Measurements from ENCODE around the gene ZNF383.
"Not testable (repeated sequence)": the region's sequence is repeated elsewhere in the genome, so short reads cannot be mapped to it uniquely, and the experiment has no call there.

Gene ZNF383

GRCh38 chr19:37217775-37218591, at the start of gene ZNF383:
Gene ZNF383, plus strand, starts transcription at chr19:37218214. Its CDS starts 12,240 bp downstream, at chr19:37230454.
- peak; percentile 82 for DNase-seq

GRCh38 chr19:37172368-37173366, 45.3 kb upstream of the ZNF383 start, which contains the start of gene ZNF585A:
Gene ZNF585A, minus strand, starts transcription at chr19:37172695. Its CDS starts 2,785 bp downstream, at chr19:37169910.
- DNase-seq = peak; percentile 95

GRCh38 chr19:37186071-37186470, 31.9 kb upstream of the ZNF383 start:
- DNase-seq = not testable (repeated sequence)

DNA sequence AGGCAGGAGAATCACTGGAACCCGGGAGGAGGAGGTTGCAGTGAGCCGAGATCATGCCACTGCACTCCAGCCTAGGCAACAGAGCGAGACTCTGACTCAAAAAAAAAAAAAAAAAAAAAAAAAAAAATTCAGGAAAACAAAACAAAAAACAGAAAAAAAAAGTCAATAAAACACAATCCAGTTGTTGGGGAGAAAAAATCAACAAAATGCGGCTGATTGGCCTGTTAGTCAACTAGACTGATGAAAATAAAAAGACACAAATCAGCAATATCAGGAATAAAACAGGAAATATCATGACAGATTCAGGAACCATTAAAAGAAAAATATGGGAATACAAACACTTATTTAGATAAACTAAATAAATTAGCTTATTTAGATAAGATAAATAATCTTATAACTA, 22.8 kb upstream of the ZNF383 start:
- DNase-seq = not testable (repeated sequence)

DNA sequence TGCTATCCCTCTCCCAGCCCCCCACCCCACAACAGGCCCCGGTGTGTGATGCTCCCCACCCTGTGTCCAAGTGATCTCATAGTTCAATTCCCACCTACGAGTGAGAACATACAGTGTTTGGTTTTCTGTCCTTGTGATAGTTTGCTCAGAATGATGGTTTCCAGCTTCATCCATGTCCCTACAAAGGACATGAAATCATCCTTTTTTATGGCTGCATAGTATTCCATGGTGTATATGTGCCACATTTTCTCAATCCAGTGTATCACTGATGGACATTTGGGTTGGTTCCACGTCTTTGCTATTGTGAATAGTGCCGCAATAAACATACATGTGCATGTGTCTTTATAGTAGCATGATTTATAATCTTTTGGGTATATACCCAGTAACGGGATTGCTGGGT, 20.9 kb upstream of the ZNF383 start:
- DNase-seq = not testable (repeated sequence)

- no peak for DNase-seq
Observed at GRCh38 chr19:37197768-37198167, 20.2 kb upstream of the ZNF383 start.

GRCh38 chr19:37217480-37217774, 587 bp upstream of the ZNF383 start:
- DNase-seq = no peak

GRCh38 chr19:37218592-37218935, 550 bp downstream of the ZNF383 start:
- DNase-seq = no peak

GRCh38 chr19:37220383-37220782, 2.4 kb downstream of the ZNF383 start:
- no peak for DNase-seq

DNA sequence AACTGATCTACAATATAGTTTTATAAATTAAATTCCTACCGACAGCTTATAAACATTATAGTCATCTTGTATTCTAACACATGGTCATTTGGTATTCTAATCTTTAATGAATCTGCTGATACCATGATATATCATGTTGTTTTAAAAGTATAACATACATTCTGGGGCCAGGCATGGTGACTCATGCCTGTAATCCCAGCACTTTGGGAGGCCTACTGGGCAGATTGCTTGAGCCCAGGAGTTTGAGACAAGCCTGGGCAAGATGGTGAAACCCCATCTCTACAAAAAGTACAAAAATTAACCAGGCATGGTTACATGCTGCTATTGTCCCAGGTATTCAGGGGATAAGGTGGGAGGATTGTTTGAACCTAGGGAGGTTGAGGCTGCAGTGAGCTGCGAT, 3.1 kb downstream of the ZNF383 start:
- DNase-seq = no peak

DNA sequence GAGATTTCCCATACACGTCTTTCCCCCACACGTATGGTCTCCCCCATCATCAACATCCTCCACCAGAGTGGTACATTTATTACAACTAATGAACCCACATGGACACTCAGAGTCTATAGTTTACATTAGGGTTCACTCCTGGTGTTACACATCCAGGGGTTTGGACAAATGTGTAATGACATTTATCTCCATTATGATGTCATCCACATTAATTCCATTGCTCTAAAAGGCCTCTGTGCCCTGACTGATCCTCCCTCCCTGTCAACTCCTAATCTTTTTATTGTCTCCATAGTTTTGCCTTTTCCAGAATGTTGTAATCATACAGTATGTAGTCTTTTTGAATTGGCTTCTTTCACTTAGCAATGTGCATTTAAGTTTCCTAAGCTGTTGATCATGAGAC, 8.2 kb downstream of the ZNF383 start:
- DNase-seq = no peak

DNA sequence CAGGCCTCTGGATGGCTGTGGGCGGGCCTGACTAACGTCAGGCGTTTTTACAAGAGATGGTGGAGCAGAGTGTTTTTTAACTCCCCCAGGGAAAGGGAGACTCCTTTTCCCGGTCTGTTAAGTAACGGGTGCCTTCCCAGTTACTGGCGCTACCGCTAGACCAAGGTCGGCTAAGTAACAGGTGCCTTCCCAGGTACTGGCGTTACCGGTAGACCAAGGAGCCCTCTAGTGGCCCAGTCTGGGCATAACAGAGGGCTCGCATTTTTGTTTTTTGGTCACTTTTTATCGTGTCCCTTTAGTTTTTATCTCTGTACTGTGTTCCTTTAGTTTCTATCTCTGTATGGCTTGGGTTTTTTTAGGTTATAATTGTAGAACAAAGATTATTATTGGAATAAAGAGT, 10.0 kb downstream of the ZNF383 start:
- DNase-seq = no peak

- DNase-seq = no peak
Observed at GRCh38 chr19:37243206-37243632, 25.2 kb downstream of the ZNF383 start.

GRCh38 chr19:37251308-37252229, 33.6 kb downstream of the ZNF383 start:
- peak; percentile 58 for DNase-seq

DNA sequence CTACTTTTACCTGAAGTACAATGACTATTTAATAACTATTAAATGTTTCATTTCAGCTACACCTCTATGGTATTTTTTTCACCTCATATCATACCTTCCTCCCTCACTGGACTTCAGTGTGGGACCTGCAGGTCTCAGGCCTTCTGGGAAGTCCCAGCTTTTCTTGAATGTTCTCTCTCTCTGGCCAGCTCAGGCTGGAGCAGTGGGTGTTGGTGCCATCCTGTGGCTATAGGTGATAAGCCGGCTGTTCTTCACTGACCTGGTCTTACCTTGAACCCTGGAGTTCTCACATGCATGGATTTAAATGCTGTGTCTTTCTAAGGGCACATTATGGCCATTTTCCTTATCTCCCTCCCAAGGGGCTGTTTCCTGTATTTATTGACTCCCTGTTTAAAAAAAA, 45.0 kb downstream of the ZNF383 start:
- DNase-seq = not testable (repeated sequence)

- DNase-seq = not testable (repeated sequence)
Observed at GRCh38 chr19:37267005-37267404, 49.0 kb downstream of the ZNF383 start.

DNA sequence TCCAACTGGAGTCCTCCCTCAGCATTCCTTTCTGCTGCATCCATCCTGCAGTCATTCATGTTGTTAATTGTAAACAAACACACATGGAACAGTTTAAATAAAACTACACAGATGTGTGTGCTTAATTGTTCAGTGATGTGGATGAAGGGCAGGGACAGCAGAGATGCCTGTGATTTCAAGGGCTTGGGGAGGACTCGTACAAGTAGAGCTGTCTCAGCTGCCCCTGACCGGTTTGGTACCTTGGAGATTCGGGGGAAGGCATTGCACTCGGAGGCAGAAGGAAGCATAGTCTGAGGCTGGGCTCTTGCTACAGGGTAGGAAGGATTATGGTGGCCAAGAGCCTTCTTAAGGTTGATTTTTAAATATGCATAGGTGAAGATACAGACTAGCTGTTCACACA, 49.7 kb downstream of the ZNF383 start:
- not testable (repeated sequence) for DNase-seq

DNA sequence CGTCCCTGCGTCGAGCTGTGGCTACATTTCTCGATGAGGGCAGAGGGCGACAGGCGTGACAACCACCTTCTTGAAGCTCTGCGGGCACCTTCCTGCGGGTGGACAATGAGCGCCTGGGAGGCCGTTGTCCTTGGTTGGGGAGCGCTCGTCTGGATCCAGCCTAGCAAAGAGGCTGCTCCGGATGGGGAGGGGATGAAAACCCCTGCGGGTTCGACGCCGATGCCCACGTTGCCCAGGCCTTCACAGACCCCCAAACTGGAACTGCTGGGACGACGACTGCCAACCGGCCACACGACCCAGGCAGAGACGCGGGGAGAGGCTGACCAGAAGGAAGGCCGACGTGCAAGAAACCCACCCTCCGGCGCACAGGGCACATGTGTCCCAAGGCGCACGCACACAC, 62.6 kb downstream of the ZNF383 start:
- DNase-seq = not testable (repeated sequence)

GRCh38 chr19:37284020-37284419, 66.0 kb downstream of the ZNF383 start:
- not testable (repeated sequence) for DNase-seq

- not testable (repeated sequence) for DNase-seq
Observed at GRCh38 chr19:37289229-37289628, 71.2 kb downstream of the ZNF383 start.

DNA sequence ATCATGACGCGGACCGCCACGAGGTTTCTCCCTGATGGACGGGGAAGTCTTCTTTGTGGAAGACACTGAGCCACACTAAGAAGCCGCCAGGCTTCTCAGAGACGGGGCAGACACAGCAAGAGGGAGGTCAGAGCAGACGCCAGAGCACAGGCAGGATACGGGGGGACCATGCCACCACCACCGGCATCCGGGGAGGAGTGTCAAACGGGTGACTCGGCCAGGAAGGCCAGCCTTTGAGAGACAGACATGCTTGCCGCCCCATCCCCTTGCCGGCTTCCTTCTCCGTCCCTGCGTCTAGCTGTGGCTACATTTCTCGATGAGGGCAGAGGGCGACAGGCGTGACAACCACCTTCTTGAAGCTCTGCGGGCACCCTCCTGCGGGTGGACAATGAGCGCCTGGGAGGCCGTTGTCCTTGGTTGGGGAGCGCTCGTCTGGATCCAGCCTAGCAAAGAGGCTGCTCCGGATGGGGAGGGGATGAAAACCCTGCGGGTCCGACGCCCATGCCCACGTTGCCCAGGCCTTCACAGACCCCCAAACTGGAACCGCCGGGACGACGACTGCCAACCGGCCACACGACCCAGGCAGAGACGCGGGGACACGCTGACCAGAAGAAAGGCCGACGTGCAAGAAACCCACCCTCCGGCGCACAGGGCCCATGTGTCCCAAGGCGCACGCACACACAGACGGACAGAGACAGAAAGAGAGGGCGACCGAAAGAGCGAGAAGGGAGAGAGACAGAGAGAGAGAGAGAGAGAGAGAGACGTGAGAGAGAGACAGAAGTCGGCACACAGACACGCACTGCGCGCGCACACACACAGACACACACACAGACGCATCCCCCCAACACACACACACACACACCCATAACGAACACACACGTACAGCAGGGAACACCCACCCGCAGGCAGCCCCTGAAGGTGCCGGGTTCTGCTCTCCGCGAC, 75.3 kb downstream of the ZNF383 start:
- peak; percentile 76 for DNase-seq
